Hematopoietic multipotent progenitor cell (in vitro differentiated cells): ENCODE results near the gene BPNT1. TPM values are rescaled to one million over a fixed set of nuclear protein-coding genes. Genes with fewer than 3 reads are reported as not detected.
"Not testable (repeated sequence)": the region's sequence is repeated elsewhere in the genome, so short reads cannot be mapped to it uniquely, and the experiment has no call there.

Source experiments
- DNase-seq, 3 donors: peaks; one replicate each; pipeline ENCODE4 v3.0.0-alpha.2; 2011 to 2015; ENCODE audit warnings: low read depth in 2 of 3, low spot score in 2 of 3
- total RNA-seq: library from RNA; depleted of rRNA; stranded (reverse); fragments of >200 nt; gene quantifications from one replicate; pipeline ENCODE4 v1.2.3, GENCODE V29; 2012

BPNT1 gene, protein sequence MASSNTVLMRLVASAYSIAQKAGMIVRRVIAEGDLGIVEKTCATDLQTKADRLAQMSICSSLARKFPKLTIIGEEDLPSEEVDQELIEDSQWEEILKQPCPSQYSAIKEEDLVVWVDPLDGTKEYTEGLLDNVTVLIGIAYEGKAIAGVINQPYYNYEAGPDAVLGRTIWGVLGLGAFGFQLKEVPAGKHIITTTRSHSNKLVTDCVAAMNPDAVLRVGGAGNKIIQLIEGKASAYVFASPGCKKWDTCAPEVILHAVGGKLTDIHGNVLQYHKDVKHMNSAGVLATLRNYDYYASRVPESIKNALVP
- 11.0 TPM for total RNA-seq

DNA sequence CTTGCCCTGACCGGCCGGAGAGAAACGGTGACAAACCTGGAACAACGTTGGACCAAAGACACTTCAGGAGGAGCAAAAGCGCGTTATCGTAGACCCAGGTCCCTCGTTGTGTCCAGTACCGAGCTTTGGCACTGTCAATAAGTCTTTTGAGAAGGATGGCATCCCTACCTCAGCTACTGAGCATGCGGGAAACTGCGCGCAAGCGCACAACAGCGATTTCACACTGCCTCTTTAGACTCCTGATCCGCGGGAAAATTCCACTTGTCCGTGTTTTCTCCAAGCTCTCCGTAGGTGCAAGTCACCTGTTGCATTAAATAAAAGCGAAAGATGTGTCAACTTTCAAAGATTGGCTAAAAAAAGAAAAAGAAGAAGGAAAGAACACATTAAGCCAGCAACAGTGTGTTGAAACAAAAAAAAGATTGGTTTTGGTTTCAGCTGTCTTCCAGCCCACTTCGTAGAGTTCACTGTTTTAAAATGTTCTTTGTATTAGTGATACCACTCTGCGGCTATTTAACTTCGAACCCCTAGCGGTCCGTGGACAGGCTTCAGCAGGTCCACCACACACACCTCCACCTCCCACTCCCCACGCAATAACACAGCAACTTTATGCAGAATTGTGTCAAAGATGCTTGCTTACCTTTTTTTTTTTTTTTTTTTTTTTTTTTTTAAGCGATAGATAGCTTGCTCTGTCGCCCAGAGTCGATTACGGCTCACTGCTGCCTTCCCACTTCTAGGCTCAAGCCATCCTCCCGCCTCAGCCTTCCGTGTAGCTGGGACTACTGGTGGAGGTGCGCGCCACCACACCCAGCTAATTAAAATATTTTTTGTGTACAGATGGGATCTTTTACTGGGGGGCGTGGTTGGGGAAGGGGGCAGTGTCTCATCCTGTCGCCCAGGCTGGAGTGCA lies at the start of gene BPNT1:
Gene BPNT1, minus strand, starts transcription at position 139 of the 907 bp plus-strand sequence. CDS start 9,942 bp downstream, outside the sequence.
- peak; percentile 97 to 98 (median 98) for DNase-seq

DNA sequence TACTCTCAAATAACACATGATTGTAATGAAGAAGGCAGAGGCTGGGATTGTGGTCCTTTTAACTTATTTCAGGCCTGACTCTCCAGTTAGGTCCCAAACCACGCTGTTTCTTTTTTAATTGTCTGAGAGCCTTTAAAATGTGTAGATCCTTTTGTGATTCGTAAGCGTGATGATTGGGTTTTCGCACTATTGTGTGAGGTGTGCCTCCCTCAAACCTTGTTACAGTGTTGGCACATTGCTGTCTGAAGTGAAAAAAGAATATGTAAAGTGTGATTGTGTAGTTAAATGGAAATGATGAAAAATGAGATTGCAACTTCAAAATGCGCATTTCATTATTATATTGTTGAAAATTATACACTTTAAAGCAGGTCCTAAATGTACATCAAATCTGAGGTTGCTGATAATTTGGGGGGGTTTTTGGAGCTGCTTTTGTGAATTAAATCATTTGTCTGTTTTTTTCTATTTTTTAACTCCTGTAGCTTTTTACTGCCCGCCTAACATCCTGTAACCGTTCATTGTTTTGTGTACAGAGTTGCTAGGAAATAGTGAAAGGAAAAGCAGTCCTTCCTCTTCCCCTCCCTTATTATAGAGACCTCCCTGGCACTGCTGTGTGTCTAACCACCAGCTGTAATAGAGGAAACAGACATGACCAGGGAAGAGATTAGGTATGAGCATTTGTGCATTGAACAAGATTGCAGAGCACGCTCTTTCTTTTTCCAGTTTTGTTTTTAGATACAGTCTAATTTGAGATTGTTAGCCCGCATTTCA lies 47.6 kb upstream of the BPNT1 start:
- DNase-seq: peak in 2 of 3 donors; percentile 86 to 97

DNA sequence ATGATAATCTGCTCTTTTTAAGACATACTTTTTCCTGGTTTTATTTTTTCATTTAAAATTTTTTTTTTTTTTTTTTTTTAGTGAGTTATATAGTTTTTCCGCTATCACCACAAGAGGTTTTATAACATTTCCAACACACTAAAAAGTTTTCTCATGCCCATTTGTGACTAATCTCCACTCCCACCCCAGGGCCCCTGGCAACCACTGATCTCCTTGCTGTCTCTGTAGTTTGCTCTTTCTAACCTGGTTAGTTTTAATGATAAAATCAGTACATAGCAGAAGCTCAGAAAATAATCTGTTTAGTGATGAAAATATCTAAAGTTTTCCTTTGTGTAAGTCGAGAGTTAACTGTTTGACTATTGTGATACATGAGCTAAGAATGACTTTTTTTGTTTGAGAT lies 46.2 kb upstream of the BPNT1 start:
- peak in 1 of 3 donors; percentile 21 for DNase-seq

DNA sequence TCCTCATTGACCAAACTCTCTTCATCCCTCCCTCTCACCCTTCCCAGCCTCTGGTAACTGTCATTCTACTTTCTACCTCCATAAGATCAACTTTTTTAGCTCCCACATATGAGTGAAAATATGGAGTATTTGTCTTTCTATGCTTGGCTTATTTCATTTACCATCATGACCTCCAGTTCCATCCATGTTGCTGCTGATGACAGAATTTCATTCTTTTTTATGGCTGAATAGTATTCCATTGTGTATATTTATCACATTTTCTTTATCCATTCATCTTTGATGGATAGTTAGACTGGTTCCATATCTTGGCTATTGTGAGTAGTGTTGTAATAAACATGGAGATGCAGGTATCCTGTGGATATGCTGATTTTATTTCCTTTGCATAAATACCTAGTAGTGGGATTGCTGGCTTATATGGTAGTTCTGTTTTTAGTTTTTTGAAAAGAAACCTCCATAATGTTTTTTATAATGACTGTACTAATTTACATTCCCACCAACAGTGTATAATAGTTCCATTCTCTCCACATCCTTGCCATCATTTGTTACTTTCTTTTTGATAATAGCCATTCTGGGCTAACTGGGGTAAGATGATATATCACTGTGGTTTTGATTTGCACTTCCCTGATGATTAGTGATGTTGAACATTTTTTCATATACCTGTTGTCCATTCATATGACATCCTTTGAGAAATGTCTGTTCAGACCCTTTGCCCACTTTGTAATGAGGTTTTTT lies 40.1 kb upstream of the BPNT1 start:
- DNase-seq: no peak

DNA sequence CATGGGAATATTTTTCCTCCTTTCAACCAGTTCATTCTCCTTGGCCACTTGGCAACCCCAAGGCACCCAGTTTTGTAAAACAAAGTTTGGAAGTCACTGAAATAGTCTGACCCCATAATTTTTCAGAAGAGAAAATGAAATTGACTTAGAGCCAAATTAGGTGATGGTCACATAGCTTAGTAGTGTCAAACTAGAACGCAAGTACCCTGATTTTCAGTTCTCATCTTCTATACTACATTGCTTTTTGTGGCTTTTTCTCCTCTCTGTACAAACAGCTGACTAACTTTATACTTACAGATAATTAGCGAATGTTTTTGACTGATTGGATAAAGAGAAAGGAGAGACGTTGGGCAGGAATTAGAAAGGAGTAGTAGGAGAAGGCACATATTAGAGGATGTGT lies 37.5 kb upstream of the BPNT1 start:
- DNase-seq: no peak

DNA sequence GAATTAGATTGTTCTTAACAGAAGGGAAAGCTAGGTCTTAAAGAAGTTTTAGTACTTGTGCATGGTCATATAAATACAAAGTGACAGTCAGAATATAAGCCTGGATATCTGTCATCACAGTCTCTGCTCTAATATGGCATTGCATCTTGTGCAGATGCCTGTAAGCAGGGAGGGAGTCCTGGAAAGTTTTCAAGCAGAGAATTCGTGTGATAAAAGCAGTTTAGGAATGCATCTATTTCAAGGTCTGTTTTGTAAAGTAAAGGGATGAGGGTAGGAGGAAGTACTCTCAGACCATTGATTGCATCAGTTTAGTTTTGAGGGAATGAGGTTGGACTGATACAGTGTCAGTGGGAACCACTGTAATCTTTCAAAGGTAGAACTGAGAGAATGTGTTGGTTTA lies 35.0 kb upstream of the BPNT1 start:
- no peak for DNase-seq

DNA sequence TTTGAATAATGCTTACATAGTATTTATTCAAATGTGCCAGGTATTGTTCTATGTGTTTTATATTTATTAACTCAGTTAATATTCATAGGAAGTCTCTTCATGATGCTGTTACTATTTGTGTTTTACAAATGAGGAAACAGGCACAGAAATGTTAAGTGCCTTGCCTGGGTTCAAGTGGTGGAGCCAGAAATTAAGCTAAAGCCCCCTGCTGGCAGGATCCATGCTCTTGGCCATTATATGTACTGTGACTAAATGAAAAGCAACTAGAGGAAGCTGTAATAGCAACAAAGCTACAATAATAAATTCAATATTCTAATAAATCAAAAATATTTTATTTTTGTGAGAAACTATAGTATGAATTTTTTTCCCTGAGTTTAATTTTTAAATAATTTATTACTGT lies 34.3 kb upstream of the BPNT1 start:
- DNase-seq: peak in 2 of 3 donors; percentile 10 to 34

DNA sequence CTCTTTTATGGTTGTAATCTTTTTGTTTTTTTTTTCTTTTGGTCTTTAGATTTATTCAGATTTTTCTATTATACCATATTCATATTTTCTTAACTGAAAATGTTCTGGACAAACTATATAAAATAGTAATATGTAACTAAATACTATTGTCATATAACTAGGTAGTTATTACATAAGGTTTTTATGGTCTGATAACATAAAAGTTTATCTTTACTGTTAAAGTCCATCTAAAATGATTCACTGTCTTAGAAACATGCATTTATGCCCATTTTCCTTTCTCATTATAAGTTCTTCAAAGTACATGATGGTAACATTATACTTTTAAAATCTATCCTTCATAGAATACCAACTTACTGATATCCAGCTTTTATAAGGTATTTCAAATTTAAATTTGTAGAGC lies 33.5 kb upstream of the BPNT1 start:
- no peak for DNase-seq

DNA sequence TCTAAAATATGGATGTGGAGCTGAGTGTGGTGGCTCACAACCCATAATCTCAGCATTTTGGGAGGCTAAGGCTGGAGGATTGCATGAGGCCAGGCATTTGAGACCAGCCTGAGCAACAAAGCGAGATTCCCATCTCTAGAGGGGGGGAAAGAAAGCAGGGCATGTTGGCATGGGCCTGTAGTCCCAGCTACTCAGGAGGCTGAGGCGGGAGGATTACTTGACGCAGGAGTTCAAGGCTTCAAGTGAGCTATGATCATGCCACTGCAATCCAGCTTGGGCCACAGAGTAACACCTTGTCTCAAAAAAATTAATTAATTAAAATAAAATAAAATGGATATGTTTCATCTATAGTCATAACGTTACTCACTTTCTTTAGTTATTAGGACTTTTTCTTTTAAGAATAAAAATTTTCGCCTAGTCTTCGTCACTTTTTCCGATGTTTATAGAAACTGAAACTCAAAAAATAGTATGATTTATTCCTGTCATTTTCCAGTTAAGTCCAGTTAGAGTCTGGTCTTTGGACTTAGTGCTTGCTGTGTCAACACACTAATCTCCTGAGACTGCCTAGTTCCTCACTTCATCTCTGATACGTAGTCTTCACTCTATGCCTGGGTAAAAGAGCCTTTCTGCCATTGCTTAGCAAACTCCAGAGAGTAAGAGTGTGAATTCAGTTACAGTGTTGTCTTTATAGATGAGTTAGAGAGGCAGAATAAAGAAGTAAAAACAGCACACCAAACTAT lies 32.4 kb upstream of the BPNT1 start:
- DNase-seq: no peak

DNA sequence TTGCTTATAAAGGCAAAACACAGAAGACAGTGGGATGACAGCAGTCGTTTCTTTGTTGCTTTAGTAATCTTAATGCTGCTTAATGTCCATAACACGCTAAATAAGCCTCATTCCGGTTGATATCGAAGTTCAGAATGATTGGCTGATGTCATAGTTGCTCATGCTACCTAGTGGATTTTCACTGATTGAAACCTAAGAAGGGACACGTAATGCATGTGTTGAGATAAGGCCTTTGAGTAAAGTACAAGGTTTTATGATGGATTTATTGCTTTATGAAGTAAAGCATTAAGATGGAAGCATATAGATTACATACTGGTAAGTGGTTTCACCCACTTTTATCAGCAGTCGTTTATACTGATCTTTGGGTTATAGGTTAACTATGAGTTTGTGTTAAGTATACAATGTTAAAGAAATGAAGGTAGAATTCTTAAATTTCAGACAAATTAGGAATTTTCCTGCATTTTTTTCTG lies 29.5 kb upstream of the BPNT1 start:
- DNase-seq: no peak

DNA sequence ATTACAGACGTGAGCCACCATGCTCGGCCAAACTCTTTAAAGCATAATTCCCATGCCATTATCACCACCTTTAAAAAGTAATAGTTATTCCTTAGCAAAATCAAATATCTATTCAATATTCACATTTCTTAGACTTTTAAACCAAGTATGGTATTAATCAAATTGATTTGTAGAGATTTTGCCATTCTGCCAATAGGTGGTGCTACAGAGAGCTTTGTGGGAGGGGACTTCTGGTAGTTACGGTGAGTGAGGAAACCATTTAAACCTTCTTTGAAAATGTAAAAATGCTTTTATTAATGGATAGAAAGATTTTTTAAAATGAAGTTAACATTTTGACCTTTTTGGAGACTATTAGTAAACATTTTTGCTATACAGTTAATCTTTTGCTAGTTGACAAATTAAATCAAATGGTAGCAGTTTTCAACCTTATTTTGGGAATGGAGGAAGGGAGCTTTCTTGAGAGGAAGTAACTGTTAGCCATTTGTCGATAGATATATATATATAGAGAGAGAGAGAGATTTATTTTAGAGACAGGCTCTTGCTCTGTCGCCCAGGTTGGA lies 23.6 kb upstream of the BPNT1 start:
- DNase-seq: peak in 2 of 3 donors; percentile 48 to 80

DNA sequence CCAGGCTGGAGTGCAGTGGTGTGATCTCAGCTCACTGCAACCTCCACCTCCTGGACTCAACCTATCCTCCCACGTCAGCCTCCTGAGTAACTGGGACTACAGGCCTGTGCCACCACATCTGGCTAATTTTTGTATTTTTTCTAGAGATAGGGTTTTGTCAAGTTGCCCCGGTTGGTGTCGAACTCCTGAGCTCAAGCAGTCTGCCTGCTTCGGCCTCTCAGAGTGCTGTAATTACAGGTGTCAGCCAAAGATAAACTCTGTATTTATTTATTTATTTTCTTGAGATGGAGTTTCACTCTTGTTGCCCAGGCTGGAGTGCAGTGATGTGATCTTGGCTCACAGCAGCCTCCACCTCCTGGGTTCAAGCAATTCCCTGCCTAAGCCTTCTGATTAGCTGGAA lies 23.0 kb upstream of the BPNT1 start:
- DNase-seq: not testable (repeated sequence)

DNA sequence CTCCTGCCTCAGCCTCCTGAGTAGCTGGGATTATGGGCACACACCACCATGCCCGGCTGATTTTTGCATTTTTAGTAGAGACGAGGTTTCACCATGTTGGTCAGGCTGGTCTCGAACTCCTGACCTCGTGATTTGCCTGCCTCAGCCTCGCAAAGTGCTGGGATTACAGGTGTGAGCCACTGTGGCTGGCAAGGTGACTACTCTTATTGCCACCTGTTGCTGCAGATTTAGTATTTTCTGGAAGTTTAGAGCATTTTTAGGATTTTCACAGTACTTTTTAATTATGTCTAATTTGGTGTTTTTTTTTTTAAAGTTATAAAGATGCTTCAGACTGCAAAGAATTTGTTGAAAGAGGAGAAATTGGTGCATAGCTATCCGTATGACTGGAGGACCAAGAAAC lies 20.9 kb upstream of the BPNT1 start:
- not testable (repeated sequence) for DNase-seq

DNA sequence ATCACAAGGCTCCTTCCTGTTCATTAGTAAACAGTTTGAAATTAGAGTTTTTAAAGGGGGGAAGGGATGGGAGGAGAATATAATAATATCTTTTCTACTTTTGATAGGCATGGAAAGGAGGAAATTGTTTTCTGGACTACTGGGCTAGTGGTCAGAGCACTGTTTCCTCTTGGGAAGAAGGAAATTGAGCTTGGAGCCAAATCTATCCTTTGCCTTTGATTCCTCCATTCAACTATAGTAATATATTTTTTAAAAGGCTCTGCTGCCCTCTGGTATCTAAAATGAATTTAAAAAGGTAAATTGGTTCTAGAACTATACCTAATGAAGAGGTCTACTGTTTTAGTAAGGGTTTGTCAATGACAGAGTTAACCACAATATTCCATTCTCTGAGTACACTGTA lies 10.2 kb upstream of the BPNT1 start:
- DNase-seq: no peak

DNA sequence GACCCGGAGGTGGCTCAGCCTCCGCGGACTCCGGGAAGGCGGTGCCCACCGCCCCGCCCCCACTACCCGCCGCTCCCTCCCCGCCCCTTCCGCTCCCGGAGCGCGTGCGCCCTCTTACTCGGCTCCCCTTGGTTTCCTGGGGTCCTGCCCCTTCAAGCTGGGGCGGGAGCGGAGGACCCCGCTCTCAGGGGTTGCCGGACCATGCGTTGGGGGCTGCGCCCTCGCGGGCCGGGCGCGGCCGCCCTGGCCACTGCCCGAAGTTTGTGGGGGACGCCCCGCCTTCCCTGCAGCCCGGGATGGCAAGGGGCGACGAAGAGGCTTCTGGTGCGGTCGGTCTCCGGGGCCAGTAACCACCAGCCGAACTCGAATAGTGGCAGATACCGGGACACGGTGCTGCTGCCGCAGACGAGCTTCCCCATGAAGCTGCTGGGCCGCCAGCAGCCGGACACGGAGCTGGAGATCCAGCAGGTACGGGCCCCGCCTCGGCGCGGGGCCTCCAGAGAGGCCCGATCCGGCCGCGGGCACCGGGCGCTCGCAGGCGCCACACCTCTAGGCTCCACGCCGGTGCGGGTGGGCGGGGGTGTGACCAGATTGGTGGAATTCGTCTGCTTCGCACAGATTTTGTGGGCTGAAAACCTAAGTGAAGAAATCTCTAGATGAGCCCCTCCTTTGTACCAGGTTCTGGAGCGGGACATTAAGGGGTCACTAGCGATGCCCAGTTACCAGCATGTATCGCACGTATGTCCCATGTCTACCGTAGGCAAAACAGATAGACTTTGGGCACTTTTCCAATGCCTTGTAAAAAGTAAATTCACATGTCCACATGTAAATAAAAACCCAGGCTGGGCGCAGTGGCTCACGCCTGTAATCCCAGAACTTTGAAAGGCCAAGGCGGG lies 4.7 kb upstream of the BPNT1 start, which contains the start of gene IARS2:
Gene IARS2, plus strand, starts transcription at position 117 of the 896 bp plus-strand sequence. Its CDS starts 85 bp downstream, at position 202.
- DNase-seq: peak; percentile 71 to 94 (median 87)

DNA sequence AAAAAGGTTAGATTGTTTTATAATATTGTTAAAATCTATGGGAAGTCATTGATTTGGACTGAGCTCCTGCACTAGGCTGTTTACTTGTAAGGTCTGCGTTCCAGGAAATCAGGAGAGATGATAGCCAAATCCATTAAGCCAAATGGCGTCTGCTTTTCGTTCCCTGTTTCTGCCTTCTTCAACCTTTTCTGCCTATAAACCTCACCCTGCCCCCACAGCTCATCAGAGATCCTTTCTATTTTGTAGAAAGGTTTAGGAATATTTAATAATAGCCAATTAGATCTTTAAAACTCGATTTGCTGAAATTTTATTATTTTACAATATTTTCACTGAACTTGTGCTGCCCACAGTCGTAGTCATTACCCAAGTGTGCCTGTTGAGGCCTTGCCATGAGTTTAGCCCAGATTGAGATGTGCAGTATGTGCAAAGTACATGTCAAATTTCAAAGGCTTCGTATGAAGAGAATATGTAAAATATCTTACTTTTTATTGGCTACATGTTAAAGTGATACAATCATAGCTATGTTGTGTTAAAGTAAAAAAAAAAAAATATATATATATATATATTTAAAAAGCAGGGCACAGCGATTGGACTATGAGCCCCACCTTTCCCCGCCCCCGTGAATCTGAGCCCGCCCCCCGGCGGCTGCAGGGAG lies 3.9 kb upstream of the BPNT1 start:
- DNase-seq: no peak

DNA sequence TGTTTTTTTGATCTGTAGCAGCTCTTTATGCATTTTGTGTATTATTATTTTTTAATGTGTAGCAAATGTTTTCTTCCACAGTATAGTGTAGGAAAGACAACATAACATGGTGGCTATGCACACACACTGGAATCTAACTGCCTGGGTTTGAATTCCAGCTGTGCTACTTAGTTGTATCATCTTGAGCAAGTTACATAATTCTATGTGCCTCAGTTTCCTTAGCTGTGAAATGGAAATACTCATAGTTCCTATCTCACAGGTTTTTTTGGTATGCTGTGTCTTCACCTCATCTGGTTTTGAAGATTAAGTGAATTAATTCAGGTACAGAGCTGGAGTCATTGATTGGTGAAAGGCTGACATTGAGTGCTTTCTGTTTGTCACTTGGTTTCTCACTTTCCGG lies 3.1 kb upstream of the BPNT1 start:
- DNase-seq: no peak
